Activated CD8-positive, alpha-beta memory T cell treated with anti-CD3 and anti-CD28 coated beads for 48 hours (primary cell): ENCODE data around the gene LCE1B.

Experiments used
- DNase-seq, 3 experiments: peaks; one replicate each; pipeline ENCODE4 v3.0.0-alpha.2; 2020; ENCODE audit warnings: low read depth in 2 of 3, low spot score in 2 of 3

Gene LCE1B

GRCh38 chr1:152860129-152860528, 48.4 kb downstream of the LCE1B start:
- no peak for DNase-seq

GRCh38 chr1:152861374-152861773, 49.6 kb downstream of the LCE1B start:
- no peak for DNase-seq
